ENCODE measurements around the gene PRR32.
"Not testable (repeated sequence)": the region's sequence is repeated elsewhere in the genome, so short reads cannot be mapped to it uniquely, and the experiment has no call there.

The PRR32 gene, protein sequence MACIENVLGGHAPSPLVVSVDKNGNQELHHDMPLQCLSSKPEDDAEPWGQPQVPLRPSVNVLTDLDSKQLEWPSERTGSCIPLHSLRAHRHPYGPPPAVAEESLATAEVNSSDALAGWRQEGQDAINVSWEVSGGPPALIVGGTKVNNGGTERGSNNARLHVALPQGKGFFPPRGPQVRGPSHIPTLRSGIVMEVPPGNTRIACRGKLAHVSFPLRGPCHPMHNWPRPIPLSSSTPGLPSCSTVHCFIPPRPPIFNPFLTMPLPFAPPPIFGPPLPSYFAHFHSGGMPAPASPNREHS

DNA sequence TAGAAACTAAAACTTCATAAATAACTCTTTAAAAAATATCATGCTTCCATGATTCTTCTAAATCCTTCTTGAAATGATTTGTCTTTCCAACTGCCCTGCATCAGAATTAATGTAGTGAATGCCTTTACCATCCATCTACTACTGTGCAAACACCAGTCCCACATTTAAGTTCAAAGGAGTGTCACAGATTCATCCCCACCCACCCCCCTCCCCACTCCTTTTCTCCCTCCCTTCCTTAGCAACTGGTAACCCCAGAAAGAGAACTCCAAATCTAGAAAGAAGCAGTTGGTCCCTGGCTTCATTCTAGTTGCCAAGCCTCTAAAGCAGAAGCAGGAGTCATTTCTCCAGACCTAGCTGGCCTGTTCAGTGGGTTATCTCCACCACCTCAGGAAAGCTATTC, at the start of gene PRR32:
Gene PRR32, plus strand, starts transcription at position 301 of the 400 bp plus-strand sequence. CDS start 115 bp downstream, outside the sequence.
- no peak for DNase-seq

DNA sequence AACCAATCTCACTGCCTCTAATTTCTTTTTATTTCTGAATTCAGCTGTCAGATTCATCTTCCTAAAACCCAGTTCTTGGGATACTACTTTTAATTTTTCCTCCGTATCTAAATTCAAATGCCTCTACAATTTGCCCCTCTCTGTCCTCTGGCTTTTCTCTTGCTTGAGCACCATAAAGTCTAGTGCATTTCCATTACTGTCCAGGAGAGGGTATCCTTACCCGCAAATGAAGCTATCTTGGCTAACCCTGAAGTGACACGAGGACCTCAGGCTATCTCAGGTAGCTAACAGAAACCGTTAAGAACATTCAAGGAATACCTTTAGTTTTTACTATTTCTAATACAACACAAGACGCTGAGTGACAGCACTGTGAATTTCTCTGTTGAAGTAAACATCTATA, 49.4 kb upstream of the PRR32 start:
- DNase-seq = peak; percentile 3

DNA sequence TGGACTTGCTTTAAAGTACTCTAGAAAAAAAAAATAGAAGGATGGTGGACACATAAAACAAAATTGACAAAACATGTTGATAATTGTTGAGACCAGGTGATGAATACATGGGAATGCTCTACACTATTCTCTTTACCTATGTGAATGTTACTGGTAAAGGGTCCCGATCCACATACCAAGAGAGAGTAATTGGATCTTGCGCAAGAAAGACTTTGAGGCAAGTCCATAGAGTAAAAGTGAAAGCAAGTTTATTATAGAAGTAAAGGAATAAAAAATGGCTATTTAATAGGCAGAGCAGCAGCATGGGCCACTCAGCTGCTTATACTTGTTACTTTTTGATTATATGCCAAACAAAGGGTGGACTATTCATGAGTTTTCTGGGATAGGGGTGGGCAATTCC, 34.0 kb upstream of the PRR32 start:
- no peak for DNase-seq

DNA sequence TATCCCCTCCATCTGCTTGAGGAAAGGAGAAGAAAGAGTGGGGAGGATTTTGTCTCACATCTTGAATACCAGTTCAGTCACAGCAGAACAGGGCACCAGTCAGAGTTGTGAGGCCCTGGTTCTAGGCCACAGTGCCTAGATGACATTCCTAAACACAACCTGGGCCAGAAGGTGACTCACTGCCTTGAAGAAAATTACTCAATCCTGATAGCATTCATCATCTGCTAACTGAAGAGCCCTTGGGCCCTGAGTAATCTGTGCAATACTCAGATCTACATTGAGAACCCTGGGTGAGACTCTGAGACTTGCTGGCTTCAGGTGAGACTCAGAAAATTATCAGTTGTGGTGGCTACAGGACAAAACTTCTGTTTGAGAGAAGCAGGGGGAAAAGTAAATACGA, 20.5 kb upstream of the PRR32 start:
- no peak for DNase-seq

DNA sequence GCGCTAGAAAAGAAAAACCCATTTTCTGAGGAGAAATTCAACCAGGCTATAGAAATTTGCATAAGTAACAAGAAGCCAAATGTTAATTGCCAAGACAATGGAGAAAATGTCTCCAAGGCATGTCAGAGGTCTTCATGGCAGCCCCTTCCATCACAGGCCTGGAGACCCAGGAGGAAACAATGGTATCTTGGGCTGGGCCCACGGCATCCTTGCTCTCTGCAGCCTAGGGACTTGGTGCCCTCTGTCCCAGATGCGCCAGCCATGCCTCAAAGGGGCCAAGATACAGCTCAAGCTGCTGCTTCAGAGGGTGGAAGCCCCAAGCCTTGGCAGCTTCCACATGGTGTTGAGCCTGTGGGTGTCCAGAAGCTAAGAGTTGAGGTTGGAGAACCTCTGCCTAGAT, 12.7 kb upstream of the PRR32 start:
- DNase-seq = not testable (repeated sequence)

DNA sequence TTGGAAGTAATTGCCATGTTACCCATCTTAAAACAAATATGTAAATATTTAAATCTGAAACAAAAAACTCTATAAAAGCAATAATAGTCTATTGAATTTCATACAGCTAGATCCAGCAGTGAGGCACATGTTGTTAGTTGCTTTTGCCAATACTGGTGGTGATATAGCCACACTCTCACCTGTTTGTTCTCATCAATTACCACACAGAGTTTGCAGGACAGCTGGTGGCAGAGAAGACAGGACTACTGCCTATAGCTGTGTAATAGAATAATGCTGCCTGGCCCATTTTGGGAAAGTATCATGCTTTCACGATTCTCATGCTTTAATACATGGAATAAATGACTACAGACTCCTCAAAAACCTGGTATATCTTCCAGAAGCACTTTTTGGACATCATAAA, 3.7 kb upstream of the PRR32 start:
- DNase-seq = no peak

DNA sequence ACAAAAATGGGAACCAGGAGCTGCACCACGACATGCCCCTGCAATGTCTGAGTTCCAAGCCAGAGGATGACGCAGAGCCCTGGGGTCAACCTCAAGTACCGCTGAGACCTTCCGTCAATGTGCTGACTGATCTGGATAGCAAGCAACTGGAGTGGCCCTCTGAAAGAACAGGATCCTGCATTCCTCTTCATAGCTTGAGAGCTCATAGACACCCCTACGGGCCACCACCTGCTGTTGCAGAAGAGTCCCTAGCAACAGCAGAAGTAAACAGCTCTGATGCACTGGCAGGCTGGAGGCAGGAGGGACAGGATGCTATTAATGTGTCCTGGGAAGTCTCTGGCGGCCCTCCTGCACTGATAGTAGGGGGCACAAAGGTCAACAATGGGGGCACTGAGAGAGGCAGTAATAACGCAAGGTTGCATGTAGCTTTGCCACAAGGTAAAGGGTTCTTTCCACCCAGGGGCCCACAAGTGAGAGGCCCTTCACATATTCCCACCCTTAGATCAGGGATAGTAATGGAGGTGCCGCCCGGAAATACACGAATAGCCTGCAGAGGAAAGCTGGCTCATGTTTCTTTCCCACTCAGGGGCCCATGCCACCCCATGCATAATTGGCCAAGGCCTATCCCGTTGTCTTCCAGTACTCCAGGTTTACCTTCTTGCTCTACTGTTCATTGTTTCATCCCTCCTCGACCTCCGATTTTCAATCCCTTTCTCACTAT, 1.3 kb downstream of the PRR32 start:
- DNase-seq = no peak

DNA sequence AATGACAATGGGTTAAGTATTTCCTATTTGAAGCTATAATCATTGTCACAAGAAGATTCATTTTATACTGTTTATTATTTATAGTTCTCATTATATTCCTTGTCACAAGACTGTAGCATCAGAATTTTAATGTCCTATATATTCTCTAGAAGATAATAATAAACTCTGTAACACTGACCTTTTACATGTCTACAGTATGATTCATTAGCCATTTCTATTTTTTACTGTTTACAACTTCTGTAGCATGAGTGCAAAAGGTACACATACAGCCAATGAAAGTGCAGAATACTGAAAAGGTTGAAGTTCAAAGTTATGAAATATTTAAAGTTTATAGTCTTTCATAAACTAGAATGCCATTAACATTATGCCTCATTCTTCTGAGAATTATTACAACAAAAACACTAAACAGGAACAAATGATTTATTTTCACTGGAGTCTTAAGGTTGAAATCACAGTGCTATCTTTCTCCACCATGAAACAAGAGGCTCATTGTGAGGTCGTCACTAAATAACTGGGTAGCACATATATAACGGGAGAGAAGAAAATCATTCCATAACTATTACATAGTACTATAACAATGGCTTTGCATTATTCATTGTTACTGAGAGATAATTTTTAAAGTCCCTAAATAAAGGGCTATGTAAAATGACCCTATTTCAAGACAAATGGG, 4.9 kb downstream of the PRR32 start:
- DNase-seq = no peak

DNA sequence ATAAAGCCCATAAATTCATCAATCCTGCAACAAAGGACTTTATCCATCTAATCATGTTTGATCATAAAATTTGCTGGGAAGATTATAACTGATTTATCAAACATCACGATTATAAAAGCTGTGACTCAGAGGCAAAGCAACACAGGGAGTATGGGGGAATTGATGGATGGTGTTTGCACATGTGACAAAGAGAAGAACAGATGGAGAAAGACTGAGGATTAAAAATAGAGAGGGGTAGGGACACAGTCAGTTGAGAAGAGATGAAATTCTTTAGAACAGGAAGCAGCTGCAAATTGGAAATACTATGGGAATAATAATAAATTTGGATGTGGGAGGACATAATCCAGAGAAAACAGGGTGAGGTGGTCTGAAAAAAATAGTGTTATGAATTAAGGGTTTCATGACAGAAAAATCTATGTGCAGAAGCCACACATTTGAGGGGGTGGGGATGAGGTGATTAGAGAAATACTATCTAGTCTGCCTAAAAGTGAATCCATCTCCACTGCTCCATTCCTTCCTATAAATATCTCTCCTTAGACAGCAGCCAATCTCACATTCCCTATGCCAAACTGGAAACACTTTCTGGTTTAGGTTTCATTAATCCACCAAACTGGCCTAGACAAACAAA, 6.2 kb downstream of the PRR32 start:
- DNase-seq = no peak

DNA sequence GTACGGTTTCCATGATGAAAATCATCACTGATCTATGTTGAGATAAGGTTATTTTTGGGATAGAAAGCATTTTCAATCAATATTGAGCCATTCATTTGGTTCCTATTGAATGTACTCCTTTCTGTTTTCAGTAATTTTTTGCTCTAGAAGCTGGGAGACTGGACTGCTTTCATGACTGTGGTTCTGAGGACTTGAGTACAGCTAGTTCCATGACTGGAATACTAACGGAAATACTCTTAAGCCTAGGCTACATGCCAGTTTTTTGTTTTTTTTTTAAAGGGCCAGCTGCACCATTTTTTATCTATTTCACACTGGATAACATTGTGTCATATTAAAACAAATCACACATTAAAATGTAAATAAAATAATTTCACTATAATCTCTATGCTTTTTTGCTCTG, 16.7 kb downstream of the PRR32 start:
- no peak for DNase-seq

DNA sequence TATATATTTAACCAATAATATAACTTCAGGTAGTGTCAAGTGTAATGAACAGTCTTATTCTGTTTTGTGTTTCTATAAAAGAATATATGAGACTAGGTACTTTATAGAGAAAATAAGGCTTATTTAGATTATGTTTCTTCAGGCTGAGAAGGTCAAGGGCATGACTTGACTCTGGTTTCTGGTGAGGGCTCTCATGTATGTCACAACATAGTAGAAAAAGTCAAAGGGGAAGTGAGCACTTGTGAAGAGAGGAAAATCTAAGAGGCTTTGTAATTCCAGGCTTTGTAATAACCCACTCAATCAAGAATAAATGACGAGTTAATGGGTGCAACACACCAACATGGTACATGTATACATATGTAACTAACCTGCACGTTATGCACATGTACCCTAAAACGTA, 27.6 kb downstream of the PRR32 start:
- no peak for DNase-seq

DNA sequence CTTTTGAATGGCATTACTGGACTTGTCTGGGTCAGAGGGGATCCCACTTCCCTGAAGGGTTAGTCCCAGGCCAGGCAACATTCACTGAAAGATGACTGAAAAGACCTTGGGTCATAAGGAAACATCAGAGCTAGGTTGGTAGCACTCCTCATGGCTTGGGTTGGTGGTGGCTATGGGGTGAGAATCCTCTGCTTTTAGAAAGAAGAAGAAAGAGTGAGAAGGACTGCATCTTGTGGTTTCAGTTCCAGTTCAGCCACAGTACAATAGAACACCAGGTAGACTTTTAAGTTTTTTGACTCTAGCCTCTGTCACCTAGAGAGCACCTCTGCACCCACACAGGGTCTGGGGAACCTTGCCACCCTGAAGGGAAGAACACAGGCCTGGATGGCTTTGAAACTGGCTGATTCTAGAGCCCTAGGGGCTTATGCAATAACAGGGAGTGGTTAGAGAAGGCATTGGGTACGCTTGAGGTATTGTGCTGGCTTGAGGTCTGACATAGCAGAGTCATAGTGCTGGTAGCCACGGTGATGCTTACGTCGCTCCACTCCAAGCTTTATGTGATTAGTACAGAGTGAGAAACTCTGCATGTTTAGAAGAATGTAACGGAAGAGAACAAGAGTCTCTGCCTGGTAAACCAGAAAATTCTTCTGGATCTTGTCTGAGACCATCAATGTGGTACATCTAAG, 36.5 kb downstream of the PRR32 start:
- no peak for DNase-seq
